ENCODE results near the gene CPXM1. TPM values are rescaled to one million over a fixed set of nuclear protein-coding genes. Genes with fewer than 3 reads are reported as not detected.

The CPXM1 gene
- total and polyA plus RNA-seq, 10 of the 15 experiments (the other 5 are each of a cell fraction or from before 2014, with no cell fraction given): 0.22 to 3.9 (median 0.63) TPM; not detected in 2

- no peaks in the 10 kb centered on the region for H3K9me3 ChIP-seq (replicated peaks; ENCODE audit: control insufficient read depth, insufficient read depth, low read length)
- peak overlapping the region; percentile 92 for H3K4me2 ChIP-seq (ENCODE audit: control insufficient read depth, insufficient read depth)
- no peaks in the 10 kb centered on the region for H3K27me3 ChIP-seq (replicated peaks in 1 of 2; ENCODE audit: control insufficient read depth in 2 of 2, insufficient read depth in 2 of 2, low read length in 1 of 2)
- H3K9ac ChIP-seq (ENCODE audit: control insufficient read depth, insufficient read depth, low read length): no peak overlapping the region
- TF ChIP-seq RBBP5 (conservative IDR thresholded peaks at IDR 0.05): no peak
- TF ChIP-seq SMAD5 (IDR thresholded peaks at IDR 0.05; ENCODE audit: low read depth): no peak
- TF ChIP-seq HCFC1 (IDR thresholded peaks at IDR 0.05; ENCODE audit: low read length): no peak
- no peak for TF ChIP-seq FOXM1 (IDR thresholded peaks at IDR 0.05; ENCODE audit: low read depth, low read length)
- TF ChIP-seq BRCA1 (IDR thresholded peaks at IDR 0.05; ENCODE audit: low read depth, low read length): no peak
- TF ChIP-seq HDGF (IDR thresholded peaks at IDR 0.05): no peak
- no peak for TF ChIP-seq RFX5 (IDR thresholded peaks at IDR 0.05; ENCODE audit: low read depth, low read length)
- TF ChIP-seq RELA (IDR thresholded peaks at IDR 0.05; ENCODE audit: borderline replicate concordance, partially characterized antibody): no peak
- no peak for TF ChIP-seq NKRF (conservative IDR thresholded peaks at IDR 0.05)
- no peak for TF ChIP-seq ATF3 (IDR thresholded peaks at IDR 0.05; ENCODE audit: borderline replicate concordance, extremely low read depth, low read depth, low read length)
- TF ChIP-seq RB1 (IDR thresholded peaks at IDR 0.05; ENCODE audit: borderline replicate concordance): no peak
- no peak for TF ChIP-seq TCF7 (IDR thresholded peaks at IDR 0.05; ENCODE audit: borderline replicate concordance)
- no peak for TF ChIP-seq EGR1 (IDR thresholded peaks at IDR 0.05; ENCODE audit: borderline replicate concordance in 1 of 2, low read depth in 2 of 2, low read length in 2 of 2)
- no peak for TF ChIP-seq ZNF622 (IDR thresholded peaks at IDR 0.05)
- TF ChIP-seq MYC (IDR thresholded peaks at IDR 0.05; ENCODE audit: insufficient read depth, insufficient read length, insufficient replicate concordance, low read length, severe bottlenecking): no peak
- no peak for TF ChIP-seq TARDBP (IDR thresholded peaks at IDR 0.05; ENCODE audit: borderline replicate concordance)
- no peak for TF ChIP-seq EP300 (IDR thresholded peaks at IDR 0.05; ENCODE audit: borderline replicate concordance in 1 of 2, control insufficient read depth in 1 of 2, low read depth in 2 of 2, low read length in 2 of 2)
- TF ChIP-seq POLR2AphosphoS2 (IDR thresholded peaks at IDR 0.05; ENCODE audit: low read depth, low read length): no peak
- TF ChIP-seq MTA3 (IDR thresholded peaks at IDR 0.05; ENCODE audit: borderline replicate concordance, low read length): no peak
- no peak for TF ChIP-seq JUNB (IDR thresholded peaks at IDR 0.05)
- no peaks in the 10 kb centered on the region for H3K36me3 ChIP-seq (ENCODE audit: control insufficient read depth in 2 of 2, insufficient read depth in 2 of 2, low read length in 1 of 2)
- DNase-seq (ENCODE audit: low read depth, low spot score) (no peak), ATAC-seq (no peak), FAIRE-seq (no peak)
- SMC1A ChIA-PET (ENCODE audit: uncharacterized antibody, unreplicated experiment): interaction anchor here (1.2 kb wide), 1 partner anchor 10 kb away, joined by 3 read pairs; no protein-coding TSS in a partner anchor
- H3K27ac ChIP-seq (ENCODE audit: control insufficient read depth, insufficient read depth): no peak overlapping the region
- peak overlapping the region; percentile 83; the same call in 1 of the 2 replicates for H3K4me3 ChIP-seq
- H3K79me2 ChIP-seq (ENCODE audit: control insufficient read depth, insufficient read depth, low read length): peaks cover 6% of the 10 kb centered on the region; the same call in 1 of the 2 replicates
- 98% methylated on average over 15 of the region's 15 CpGs for WGBS (ENCODE audit: insufficient coverage, insufficient replicate concordance, low lambda C conversion rate, missing lambda C conversion rate)
- H4K20me1 ChIP-seq (ENCODE audit: control insufficient read depth, insufficient read depth): no peaks in the 10 kb centered on the region
- POLR2A ChIA-PET: no interaction called here
- BruUV-seq (replicated peaks): TSS peak; percentile 61
- H2AFZ ChIP-seq (ENCODE audit: control insufficient read depth, low read depth, low read length): no peak overlapping the region
- intact Hi-C loops (cut with micrococcal nuclease; ENCODE audit: unreplicated experiment) (no loop called here), in situ Hi-C loops (cut with MboI) (no loop called here)
- H3K4me1 ChIP-seq (ENCODE audit: control insufficient read depth, insufficient read depth, low read length): peaks cover 14% of the 10 kb centered on the region
- RAD21 ChIA-PET (ENCODE audit: unreplicated experiment): no interaction called here
- CTCF ChIA-PET: interaction anchor here (0.5 kb wide), 1 partner anchor 307 kb away, joined by 4 read pairs; no protein-coding TSS in a partner anchor
Observed at GRCh38 chr20:2838847-2839671, 38.6 kb upstream of the CPXM1 start.
